Endothelial cell of umbilical vein (primary cell): Measurements from ENCODE around the gene TPSG1. TPM values are rescaled to one million over a fixed set of nuclear protein-coding genes. Genes with fewer than 3 reads are reported as not detected.

ENCODE experiments used
- BruUV-seq: library from RNA; stranded (reverse); fragments of 400-500 nt; replicated peaks from 2 replicates; lab custom pipeline; 2021; lab: Mats Ljungman, UMichigan
- CTCF ChIA-PET: fragments of 300-600, 350-600 bp; sonication (Branson Sonifier 250); formaldehyde crosslinking; loops from one replicate; lab custom pipeline; 2021; ENCODE audit warnings: antibody characterized with exemption, inconsistent platforms; lab: Charles Lee
- POLR2A ChIA-PET: fragments of 300-600, 350-600 bp; sonication (Branson Sonifier 250); formaldehyde crosslinking; loops from one replicate; lab custom pipeline; 2021; ENCODE audit warnings: antibody characterized with exemption, inconsistent platforms; lab: Charles Lee
- DNase-seq: peaks from one replicate; pipeline ENCODE4 v3.0.0-alpha.2; 2011; ENCODE audit warnings: low read depth, low spot score
- FAIRE-seq: peaks from 2 replicates; lab custom pipeline; 2011; peaks lifted over from hg19 to GRCh38; lab: Jason Lieb, UNC
- H2AFZ ChIP-seq: 2 replicates; pipeline ENCODE4 v1.6.0; 2012; ENCODE audit warnings: low read depth, low read length, control low read depth, inconsistent platforms
- H3K27ac ChIP-seq: 2 replicates; pipeline ENCODE4 v1.5.1; 2011; ENCODE audit warnings: low read depth, mild to moderate bottlenecking, control low read depth, low read length, moderate library complexity; ENCODE audit not compliant: insufficient read depth
- H3K27me3 ChIP-seq, 2 experiments: 2 replicates each; pipeline versions ENCODE4 v1.6.0 to v1.6.1; 2011; ENCODE audit warnings: low read length in 2 of 2, mixed read lengths in 1 of 2; ENCODE audit not compliant: control insufficient read depth in 2 of 2, insufficient read depth in 2 of 2
- H3K36me3 ChIP-seq, 2 experiments: 2 replicates in 1 of 2; 3 replicates in 1 of 2; pipeline ENCODE4 v1.5.1; 2011; ENCODE audit warnings: low read length in 2 of 2, mild to moderate bottlenecking in 1 of 2, moderate library complexity in 1 of 2; ENCODE audit not compliant: control insufficient read depth in 2 of 2, insufficient read depth in 2 of 2; ENCODE audit errors: extremely low read depth in 1 of 2
- H3K4me1 ChIP-seq: 3 replicates; pipeline ENCODE4 v1.5.1; 2011; ENCODE audit warnings: mild to moderate bottlenecking, low read length; ENCODE audit not compliant: control insufficient read depth, insufficient read depth; ENCODE audit errors: extremely low read depth
- H3K4me2 ChIP-seq: 2 replicates; pipeline ENCODE4 v1.6.1; 2011; ENCODE audit warnings: low read length, control low read depth, mixed read lengths; ENCODE audit not compliant: insufficient read depth
- H3K4me3 ChIP-seq, 3 experiments: fragments of 200-600 bp in 1 of 3; sonication (generic), shearing (Covaris generic) in 1 of 3; replicated peaks in 1 of 3; 2 replicates each; pipeline ENCODE4 v1.5.1; 2011 to 2016; ENCODE audit warnings: control low read depth in 3 of 3, low read length in 3 of 3, mild to moderate bottlenecking in 2 of 3, inconsistent platforms in 1 of 3, low read depth in 1 of 3, moderate library complexity in 1 of 3; ENCODE audit not compliant: insufficient read depth in 1 of 3
- H3K79me2 ChIP-seq: 2 replicates; pipeline ENCODE4 v1.6.0; 2012; ENCODE audit warnings: low read length, inconsistent platforms; ENCODE audit not compliant: control insufficient read depth, insufficient read depth
- H3K9ac ChIP-seq: replicated peaks from 2 replicates; pipeline ENCODE3; 2011; ENCODE audit warnings: low read length, control low read depth; ENCODE audit not compliant: insufficient read depth; ENCODE audit errors: extremely low read depth
- H3K9me1 ChIP-seq: replicated peaks from 3 replicates; pipeline ENCODE4 v1.6.0; 2011; ENCODE audit warnings: mild to moderate bottlenecking, low read length; ENCODE audit not compliant: control insufficient read depth, insufficient read depth; ENCODE audit errors: extremely low read depth
- H3K9me3 ChIP-seq: replicated peaks from 2 replicates; pipeline ENCODE4 v1.5.1; 2012; ENCODE audit warnings: low read length, inconsistent platforms; ENCODE audit not compliant: control insufficient read depth, insufficient read depth
- H4K20me1 ChIP-seq: replicated peaks from 2 replicates; pipeline ENCODE3; 2011; ENCODE audit warnings: mild to moderate bottlenecking, low read length; ENCODE audit not compliant: control insufficient read depth, insufficient read depth; ENCODE audit errors: extremely low read depth
- CTCF ChIP-seq, 2 donors: IDR thresholded peaks; 1 replicate in 1 of 2; 2 replicates in 1 of 2; pipeline ENCODE4 v1.5.1; 2011; ENCODE audit warnings: low read length in 2 of 2, mild to moderate bottlenecking in 2 of 2, moderate library complexity in 2 of 2, control low read depth in 1 of 2, inconsistent platforms in 1 of 2, low read depth in 1 of 2; ENCODE audit not compliant: insufficient read depth in 1 of 2; ENCODE audit errors: extremely low read depth in 1 of 2
- EZH2 ChIP-seq: IDR thresholded peaks from 2 replicates; pipeline ENCODE4 v1.6.1; 2012; ENCODE audit warnings: borderline replicate concordance, low read depth, mild to moderate bottlenecking, moderate library complexity, low read length, inconsistent platforms; ENCODE audit not compliant: severe bottlenecking
- FOS ChIP-seq: IDR thresholded peaks from 2 replicates; pipeline ENCODE4 v1.6.1; 2011; ENCODE audit warnings: mild to moderate bottlenecking, low read length, moderate library complexity, borderline replicate concordance; ENCODE audit not compliant: insufficient read depth
- GATA2 ChIP-seq: IDR thresholded peaks from 2 replicates; pipeline ENCODE4 v1.7.0; 2011; ENCODE audit warnings: low read depth, mild to moderate bottlenecking, moderate library complexity, mixed read lengths, low read length; ENCODE audit not compliant: insufficient read length, insufficient read depth
- JUN ChIP-seq: IDR thresholded peaks from 2 replicates; pipeline ENCODE4 v1.6.1; 2011; ENCODE audit warnings: borderline replicate concordance, low read depth; ENCODE audit not compliant: insufficient read length, insufficient read depth
- MAX ChIP-seq: IDR thresholded peaks from 2 replicates; pipeline ENCODE4 v1.6.1; 2011; ENCODE audit not compliant: insufficient read depth, insufficient read length
- MYC ChIP-seq: IDR thresholded peaks from one replicate; pipeline ENCODE4 v1.6.1; 2011; ENCODE audit warnings: mild to moderate bottlenecking, low read depth, low read length
- POLR2A ChIP-seq: IDR thresholded peaks from 2 replicates; pipeline ENCODE4 v1.6.1; 2012; ENCODE audit warnings: low read depth, mild to moderate bottlenecking, control low read depth, low read length
- POLR2AphosphoS5 ChIP-seq: IDR thresholded peaks from 2 replicates; pipeline ENCODE4 v1.6.1; 2012; ENCODE audit warnings: low read depth, mild to moderate bottlenecking, control low read depth, low read length, moderate library complexity; ENCODE audit not compliant: insufficient read depth
- dilution Hi-C: fragments of 300-500 bp; cut with MboI; formaldehyde crosslinking; loops from one replicate; pipeline ENCODE4 v1.15.0; 2019; ENCODE audit warnings: low sequenced_read_pairs; ENCODE audit not compliant: extremely low pct_ligation_motif_present
- intact Hi-C: fragments of 100-400 bp; cut with micrococcal nuclease; formaldehyde crosslinking; loops from one replicate; pipeline ENCODE4 v1.10.0; 2022
- polyA plus RNA-seq, 4 experiments: library from polyadenylated mRNA; depleted of rRNA in 3 of 4; stranded (reverse) in 3 of 4; unstranded in 1 of 4; fragments of >200 nt; gene quantifications; 2 replicates each; pipeline versions ENCODE4 v1.2.1 to v1.2.3, GENCODE V29; 2011 to 2012; ENCODE audit warnings: missing spikeins in 1 of 4
- total RNA-seq: library from RNA; stranded (reverse); gene quantifications from 2 replicates; pipeline ENCODE4 v1.2.3, GENCODE V29; 2021

TPSG1 gene
- total and polyA plus RNA-seq, 2 donors (not counting 3 experiments of a cell fraction or from before 2014, with no cell fraction given), result not detected

GRCh38 chr16:1196494-1196893, 28.6 kb downstream of the TPSG1 start:
- H3K9me1 ChIP-seq, result no peaks in the 10 kb centered on the region
- H3K36me3 ChIP-seq, result no peaks in the 10 kb centered on the region
- H3K4me3 ChIP-seq, result no peak overlapping the region
- H4K20me1 ChIP-seq, result no peaks in the 10 kb centered on the region
- H3K27me3 ChIP-seq, result no peaks in the 10 kb centered on the region
- FAIRE-seq (no peak), DNase-seq (no peak)
- no peak overlapping the region for H3K27ac ChIP-seq
- no peaks in the 10 kb centered on the region for H3K9me3 ChIP-seq
- H2AFZ ChIP-seq, result no peak overlapping the region
- intact Hi-C loops, result no loop called here
- TF ChIP-seq JUN (no peak), MAX (no peak), POLR2AphosphoS5 (no peak), EZH2 (no peak), CTCF (IDR thresholded peaks at IDR 0.05; ENCODE audit: extremely low read depth in 1 of 2, insufficient read depth in 1 of 2, low read depth in 1 of 2, low read length in 2 of 2) (no peak), GATA2 (no peak), POLR2A (no peak), MYC (no peak), FOS (no peak)
- POLR2A ChIA-PET, result no interaction called here
- H3K79me2 ChIP-seq, result no peaks in the 10 kb centered on the region
- BruUV-seq, result no TSS peak
- no peaks in the 10 kb centered on the region for H3K4me1 ChIP-seq
- CTCF ChIA-PET, result interaction anchor here (0.7 kb wide), 1 partner anchor 9 kb away, joined by 3 read pairs; no protein-coding TSS in a partner anchor
- H3K4me2 ChIP-seq, result no peak overlapping the region
- no peak overlapping the region for H3K9ac ChIP-seq
- dilution Hi-C loops, result no loop called here
